HEK293 (cell line): ENCODE results near the gene GNB1.

Source experiments
- CTCF ChIA-PET: fragments of 350-600 bp; formaldehyde crosslinking; extraction: SDS; loops from one replicate; lab custom pipeline; 2021; ENCODE audit warnings: antibody characterized with exemption; lab: Yijun Ruan, JAX
- POLR2A ChIA-PET: fragments of 300-600 bp; formaldehyde crosslinking; extraction: SDS; loops from one replicate; lab custom pipeline; 2020; ENCODE audit warnings: antibody characterized with exemption, inconsistent platforms; lab: Yijun Ruan, JAX
- H3K27ac ChIP-seq: fragments of 200-500 bp; sonication (Bioruptor generic); 2 replicates; pipeline ENCODE4 v1.5.1; 2014; ENCODE audit warnings: low read depth, low read length, control low read depth, inconsistent platforms; ENCODE audit errors: extremely low read depth
- H3K36me3 ChIP-seq, 2 experiments: fragments of 200-500 bp in 1 of 2; sonication (Bioruptor generic) in 1 of 2; 1 replicate in 1 of 2; 2 replicates in 1 of 2; pipeline ENCODE4 v1.5.1; 2014 to 2017; ENCODE audit warnings: inconsistent platforms in 2 of 2, low read length in 2 of 2; ENCODE audit not compliant: control insufficient read depth in 2 of 2, insufficient read depth in 1 of 2
- H3K4me1 ChIP-seq: fragments of 200-500 bp; sonication (Bioruptor generic); 2 replicates; pipeline ENCODE4 v1.5.1; 2014; ENCODE audit warnings: mild to moderate bottlenecking, low read length, inconsistent platforms; ENCODE audit not compliant: control insufficient read depth, insufficient read depth
- H3K4me3 ChIP-seq: 2 replicates; pipeline ENCODE4 v1.5.1; 2011; ENCODE audit warnings: low read depth, mild to moderate bottlenecking, control low read depth, low read length, moderate library complexity
- H3K9me3 ChIP-seq: fragments of 200-500 bp; sonication (Bioruptor generic); 2 replicates; pipeline ENCODE4 v1.5.1; 2014; ENCODE audit warnings: low read depth, low read length, inconsistent platforms; ENCODE audit not compliant: control insufficient read depth, insufficient read depth
- HOXC10 ChIP-seq: sonication (generic); formaldehyde crosslinking; IDR thresholded peaks from 2 replicates; pipeline ENCODE4 v1.8.1; 2023; ENCODE audit warnings: mild to moderate bottlenecking, missing genetic modification reagents
- KLF8 ChIP-seq: fragments of 450-650 bp; formaldehyde crosslinking; IDR thresholded peaks from 2 replicates; pipeline ENCODE4 v1.5.1; 2016; ENCODE audit warnings: missing biosample characterization, missing genetic modification characterization
- SALL2 ChIP-seq: fragments of 450-650 bp; formaldehyde crosslinking; IDR thresholded peaks from 2 replicates; pipeline ENCODE4 v1.5.0; 2017; ENCODE audit warnings: missing biosample characterization, mild to moderate bottlenecking, missing genetic modification characterization, borderline replicate concordance
- ZFHX2 ChIP-seq: fragments of 450-650 bp; formaldehyde crosslinking; conservative IDR thresholded peaks from 2 replicates; pipeline ENCODE4 v1.5.1; 2016; ENCODE audit warnings: missing biosample characterization, missing genetic modification characterization
- ZFP37 ChIP-seq: fragments of 450-650 bp; formaldehyde crosslinking; IDR thresholded peaks from 2 replicates; pipeline ENCODE4 v1.5.1; 2016; ENCODE audit warnings: missing biosample characterization, missing genetic modification characterization
- ZNF10 ChIP-seq: fragments of 450-650 bp; formaldehyde crosslinking; IDR thresholded peaks from 2 replicates; pipeline ENCODE4 v1.5.1; 2017; ENCODE audit warnings: missing biosample characterization, missing genetic modification characterization
- ZNF169 ChIP-seq: fragments of 450-650 bp; formaldehyde crosslinking; IDR thresholded peaks from 2 replicates; pipeline ENCODE4 v1.5.1; 2016; ENCODE audit warnings: missing biosample characterization, missing genetic modification characterization
- ZNF350 ChIP-seq: fragments of 450-650 bp; formaldehyde crosslinking; IDR thresholded peaks from 2 replicates; pipeline ENCODE4 v1.5.0; 2017; ENCODE audit warnings: missing biosample characterization, mild to moderate bottlenecking, missing genetic modification characterization
- ZNF530 ChIP-seq: fragments of 450-650 bp; formaldehyde crosslinking; IDR thresholded peaks from 2 replicates; pipeline ENCODE4 v1.5.1; 2016; ENCODE audit warnings: low read depth, missing biosample characterization, missing genetic modification characterization
- ZNF560 ChIP-seq: fragments of 450-650 bp; formaldehyde crosslinking; IDR thresholded peaks from 2 replicates; pipeline ENCODE4 v1.5.1; 2017; ENCODE audit warnings: missing biosample characterization, missing genetic modification characterization, borderline replicate concordance
- ZNF585B ChIP-seq: fragments of 450-650 bp; formaldehyde crosslinking; IDR thresholded peaks from 2 replicates; pipeline ENCODE4 v1.5.1; 2016; ENCODE audit warnings: missing biosample characterization, missing genetic modification characterization
- ZNF629 ChIP-seq: fragments of 450-650 bp; formaldehyde crosslinking; IDR thresholded peaks from 2 replicates; pipeline ENCODE4 v1.5.1; 2017; ENCODE audit warnings: missing biosample characterization, missing genetic modification characterization
- ZNF658 ChIP-seq: fragments of 450-650 bp; formaldehyde crosslinking; IDR thresholded peaks from 2 replicates; pipeline ENCODE4; 2016; ENCODE audit warnings: missing biosample characterization, missing genetic modification characterization
- ZNF664 ChIP-seq: fragments of 450-650 bp; formaldehyde crosslinking; IDR thresholded peaks from 2 replicates; pipeline ENCODE4 v1.5.1; 2016; ENCODE audit warnings: missing biosample characterization, missing genetic modification characterization
- ZNF768 ChIP-seq: fragments of 450-650 bp; formaldehyde crosslinking; IDR thresholded peaks from 2 replicates; pipeline ENCODE4 v1.5.1; 2018; ENCODE audit warnings: missing biosample characterization, mild to moderate bottlenecking, missing genetic modification characterization
- TF ChIP-seq, protein P1 (sequence below): fragments of 450-650 bp; formaldehyde crosslinking; IDR thresholded peaks from 2 replicates; pipeline ENCODE4 v1.5.1; 2017; ENCODE audit warnings: missing biosample characterization, mild to moderate bottlenecking, missing genetic modification characterization, moderate library complexity
- TF ChIP-seq, protein P2 (sequence below): fragments of 450-650 bp; IDR thresholded peaks from 2 replicates; pipeline ENCODE4 v1.5.1; 2018; ENCODE audit warnings: missing biosample characterization, mild to moderate bottlenecking, missing genetic modification characterization
- TF ChIP-seq, protein P3 (sequence below): fragments of 450-650 bp; formaldehyde crosslinking; IDR thresholded peaks from 2 replicates; pipeline ENCODE4 v1.5.1; 2016; ENCODE audit warnings: missing biosample characterization, missing genetic modification characterization
- TF ChIP-seq, protein P4 (sequence below): fragments of 450-650 bp; formaldehyde crosslinking; IDR thresholded peaks from 2 replicates; pipeline ENCODE4 v1.5.1; 2016; ENCODE audit warnings: missing biosample characterization, missing genetic modification characterization

The GNB1 gene

DNA sequence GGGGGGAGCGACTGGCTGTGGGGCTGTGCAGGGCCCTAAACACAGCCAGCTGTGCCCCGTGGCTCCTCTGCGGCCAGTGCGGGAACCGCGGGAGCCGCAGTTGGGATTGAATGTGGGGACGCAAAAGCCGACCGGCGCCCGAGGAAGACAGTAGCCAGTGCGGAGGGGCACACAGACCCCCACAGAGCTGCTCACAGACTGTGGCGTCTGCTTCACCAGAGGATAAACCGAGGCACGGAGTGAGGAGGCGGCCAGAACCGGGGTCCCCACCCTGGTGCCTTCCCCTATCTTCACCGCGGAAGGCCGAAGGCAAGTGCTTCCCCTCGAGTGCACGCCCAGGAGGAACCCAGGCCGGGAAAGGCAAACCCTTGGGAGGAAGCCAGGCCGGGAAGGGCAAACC, 36.9 kb upstream of the GNB1 start:
- Histone ChIP-seq H3K9me3 (no peaks in the 10 kb centered on the region), H3K36me3 (no peaks in the 10 kb centered on the region), H3K27ac (no peak overlapping the region), H3K4me1 (no peaks in the 10 kb centered on the region)
- POLR2A ChIA-PET = no interaction called here
- CTCF ChIA-PET = no interaction called here
- no peak for TF ChIP-seq ZNF658 (tag by site-specific recombination)
- TF ChIP-seq, protein P1, sequence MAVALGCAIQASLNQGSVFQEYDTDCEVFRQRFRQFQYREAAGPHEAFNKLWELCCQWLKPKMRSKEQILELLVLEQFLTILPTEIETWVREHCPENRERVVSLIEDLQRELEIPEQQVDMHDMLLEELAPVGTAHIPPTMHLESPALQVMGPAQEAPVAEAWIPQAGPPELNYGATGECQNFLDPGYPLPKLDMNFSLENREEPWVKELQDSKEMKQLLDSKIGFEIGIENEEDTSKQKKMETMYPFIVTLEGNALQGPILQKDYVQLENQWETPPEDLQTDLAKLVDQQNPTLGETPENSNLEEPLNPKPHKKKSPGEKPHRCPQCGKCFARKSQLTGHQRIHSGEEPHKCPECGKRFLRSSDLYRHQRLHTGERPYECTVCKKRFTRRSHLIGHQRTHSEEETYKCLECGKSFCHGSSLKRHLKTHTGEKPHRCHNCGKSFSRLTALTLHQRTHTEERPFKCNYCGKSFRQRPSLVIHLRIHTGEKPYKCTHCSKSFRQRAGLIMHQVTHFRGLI (tag by site-specific recombination) = no peak
- TF ChIP-seq ZNF350 (tag by site-specific recombination) = no peak
- TF ChIP-seq ZNF585B (tag by site-specific recombination) = no peak
- TF ChIP-seq KLF8 (tag by site-specific recombination) = no peak
- no peak for TF ChIP-seq ZNF10 (tag by site-specific recombination)
- no peak for TF ChIP-seq ZFHX2 (tag by site-specific recombination)
- TF ChIP-seq ZNF530 (tag by site-specific recombination) = no peak
- TF ChIP-seq ZNF664 = no peak
- TF ChIP-seq, protein P2, sequence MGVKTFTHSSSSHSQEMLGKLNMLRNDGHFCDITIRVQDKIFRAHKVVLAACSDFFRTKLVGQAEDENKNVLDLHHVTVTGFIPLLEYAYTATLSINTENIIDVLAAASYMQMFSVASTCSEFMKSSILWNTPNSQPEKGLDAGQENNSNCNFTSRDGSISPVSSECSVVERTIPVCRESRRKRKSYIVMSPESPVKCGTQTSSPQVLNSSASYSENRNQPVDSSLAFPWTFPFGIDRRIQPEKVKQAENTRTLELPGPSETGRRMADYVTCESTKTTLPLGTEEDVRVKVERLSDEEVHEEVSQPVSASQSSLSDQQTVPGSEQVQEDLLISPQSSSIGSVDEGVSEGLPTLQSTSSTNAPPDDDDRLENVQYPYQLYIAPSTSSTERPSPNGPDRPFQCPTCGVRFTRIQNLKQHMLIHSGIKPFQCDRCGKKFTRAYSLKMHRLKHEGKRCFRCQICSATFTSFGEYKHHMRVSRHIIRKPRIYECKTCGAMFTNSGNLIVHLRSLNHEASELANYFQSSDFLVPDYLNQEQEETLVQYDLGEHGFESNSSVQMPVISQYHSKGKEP (tag by site-specific recombination) = no peak
- TF ChIP-seq, protein P3, sequence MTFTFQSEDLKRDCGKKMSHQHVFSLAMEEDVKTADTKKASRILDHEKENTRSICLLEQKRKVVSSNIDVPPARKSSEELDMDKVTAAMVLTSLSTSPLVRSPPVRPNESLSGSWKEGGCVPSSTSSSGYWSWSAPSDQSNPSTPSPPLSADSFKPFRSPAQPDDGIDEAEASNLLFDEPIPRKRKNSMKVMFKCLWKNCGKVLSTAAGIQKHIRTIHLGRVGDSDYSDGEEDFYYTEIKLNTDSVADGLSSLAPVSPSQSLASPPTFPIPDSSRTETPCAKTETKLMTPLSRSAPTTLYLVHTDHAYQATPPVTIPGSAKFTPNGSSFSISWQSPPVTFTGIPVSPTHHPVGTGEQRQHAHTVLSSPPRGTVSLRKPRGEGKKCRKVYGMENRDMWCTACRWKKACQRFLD (tag by site-specific recombination) = no peak
- TF ChIP-seq, protein P4, sequence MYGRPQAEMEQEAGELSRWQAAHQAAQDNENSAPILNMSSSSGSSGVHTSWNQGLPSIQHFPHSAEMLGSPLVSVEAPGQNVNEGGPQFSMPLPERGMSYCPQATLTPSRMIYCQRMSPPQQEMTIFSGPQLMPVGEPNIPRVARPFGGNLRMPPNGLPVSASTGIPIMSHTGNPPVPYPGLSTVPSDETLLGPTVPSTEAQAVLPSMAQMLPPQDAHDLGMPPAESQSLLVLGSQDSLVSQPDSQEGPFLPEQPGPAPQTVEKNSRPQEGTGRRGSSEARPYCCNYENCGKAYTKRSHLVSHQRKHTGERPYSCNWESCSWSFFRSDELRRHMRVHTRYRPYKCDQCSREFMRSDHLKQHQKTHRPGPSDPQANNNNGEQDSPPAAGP (tag by site-specific recombination) = no peak
- TF ChIP-seq, all 188 proteins: peak for 0
- H3K4me3 ChIP-seq = no peak overlapping the region

DNA sequence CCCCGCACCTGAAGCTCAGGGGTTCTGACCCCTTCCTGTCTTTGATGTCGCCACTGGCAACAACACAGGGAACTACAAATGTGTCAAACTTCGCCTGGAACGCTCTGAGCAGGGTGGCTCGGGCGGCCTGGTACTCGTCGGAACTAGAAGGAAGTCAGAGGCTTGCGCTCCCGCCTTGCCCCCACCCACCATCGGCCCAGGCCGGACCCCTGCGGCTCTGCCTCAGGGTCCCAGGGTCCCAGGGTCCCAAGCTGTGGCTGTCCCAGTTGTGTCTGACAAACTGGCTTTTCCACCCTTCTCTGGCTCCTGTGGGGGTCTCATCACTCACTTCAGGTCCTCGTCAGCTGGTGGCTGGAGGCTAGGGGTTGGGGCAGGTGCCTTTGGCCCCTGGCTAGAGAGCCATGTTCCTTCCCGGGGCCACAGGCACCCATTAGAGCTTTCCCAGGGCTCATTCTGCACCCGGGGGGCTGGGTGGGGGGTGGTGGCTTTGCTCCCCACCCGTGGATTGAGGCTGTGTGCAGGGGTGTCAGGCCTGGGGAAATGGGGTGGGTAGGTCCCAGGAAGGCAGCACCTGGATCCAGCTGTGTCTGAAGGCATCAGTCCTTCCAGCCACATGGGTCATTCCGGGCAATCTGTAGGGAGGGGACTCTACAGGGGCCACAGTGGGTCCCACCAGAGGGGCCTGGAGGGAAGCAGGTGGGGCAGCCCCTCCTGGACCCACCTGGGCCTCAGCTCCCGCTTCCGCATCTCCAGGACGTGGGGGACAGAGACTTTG, 36.2 kb upstream of the GNB1 start:
- Histone ChIP-seq H3K9me3 (no peaks in the 10 kb centered on the region), H3K4me3 (no peak overlapping the region), H3K4me1 (no peaks in the 10 kb centered on the region), H3K27ac (no peak overlapping the region), H3K36me3 (no peaks in the 10 kb centered on the region)
- ChIA-PET POLR2A (no interaction called here), CTCF (no interaction called here)
- TF ChIP-seq ZNF629 (tag by site-specific recombination) (no peak), ZNF560 (no peak), SALL2 (no peak), ZNF169 (tag by site-specific recombination) (no peak), HOXC10 (no peak), ZNF530 (tag by site-specific recombination) (no peak), ZFP37 (tag by site-specific recombination) (no peak), ZNF768 (tag by site-specific recombination) (no peak)
